ENCODE results near the gene DAPK1.

DNA sequence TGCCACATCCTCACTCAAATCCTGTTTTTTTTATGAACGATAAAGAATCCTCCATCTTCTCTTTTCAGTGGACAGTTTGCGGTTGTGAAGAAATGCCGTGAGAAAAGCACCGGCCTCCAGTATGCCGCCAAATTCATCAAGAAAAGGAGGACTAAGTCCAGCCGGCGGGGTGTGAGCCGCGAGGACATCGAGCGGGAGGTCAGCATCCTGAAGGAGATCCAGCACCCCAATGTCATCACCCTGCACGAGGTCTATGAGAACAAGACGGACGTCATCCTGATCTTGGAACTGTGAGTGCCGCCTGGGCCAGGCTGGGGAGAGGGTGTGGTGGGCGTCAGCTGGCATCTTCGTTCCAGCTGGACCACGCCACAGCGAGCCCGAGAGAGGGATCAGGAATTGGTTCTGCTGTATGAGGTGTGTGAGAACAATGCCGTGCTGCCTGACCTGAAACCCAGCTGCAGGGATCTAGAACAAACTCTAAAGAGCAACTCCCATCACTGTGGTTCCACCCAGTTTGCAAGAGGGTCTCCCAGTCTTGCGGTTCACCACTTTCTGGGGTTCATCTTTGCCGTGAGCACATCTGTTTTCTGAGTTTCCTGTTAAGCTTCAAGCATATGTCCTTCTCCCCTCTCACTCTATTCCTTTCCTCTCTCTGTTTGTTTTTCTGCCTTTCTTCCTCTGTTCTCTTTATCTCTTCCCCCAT, 107.4 kb downstream of the DAPK1 start:
- TF ChIP-seq, protein P1, sequence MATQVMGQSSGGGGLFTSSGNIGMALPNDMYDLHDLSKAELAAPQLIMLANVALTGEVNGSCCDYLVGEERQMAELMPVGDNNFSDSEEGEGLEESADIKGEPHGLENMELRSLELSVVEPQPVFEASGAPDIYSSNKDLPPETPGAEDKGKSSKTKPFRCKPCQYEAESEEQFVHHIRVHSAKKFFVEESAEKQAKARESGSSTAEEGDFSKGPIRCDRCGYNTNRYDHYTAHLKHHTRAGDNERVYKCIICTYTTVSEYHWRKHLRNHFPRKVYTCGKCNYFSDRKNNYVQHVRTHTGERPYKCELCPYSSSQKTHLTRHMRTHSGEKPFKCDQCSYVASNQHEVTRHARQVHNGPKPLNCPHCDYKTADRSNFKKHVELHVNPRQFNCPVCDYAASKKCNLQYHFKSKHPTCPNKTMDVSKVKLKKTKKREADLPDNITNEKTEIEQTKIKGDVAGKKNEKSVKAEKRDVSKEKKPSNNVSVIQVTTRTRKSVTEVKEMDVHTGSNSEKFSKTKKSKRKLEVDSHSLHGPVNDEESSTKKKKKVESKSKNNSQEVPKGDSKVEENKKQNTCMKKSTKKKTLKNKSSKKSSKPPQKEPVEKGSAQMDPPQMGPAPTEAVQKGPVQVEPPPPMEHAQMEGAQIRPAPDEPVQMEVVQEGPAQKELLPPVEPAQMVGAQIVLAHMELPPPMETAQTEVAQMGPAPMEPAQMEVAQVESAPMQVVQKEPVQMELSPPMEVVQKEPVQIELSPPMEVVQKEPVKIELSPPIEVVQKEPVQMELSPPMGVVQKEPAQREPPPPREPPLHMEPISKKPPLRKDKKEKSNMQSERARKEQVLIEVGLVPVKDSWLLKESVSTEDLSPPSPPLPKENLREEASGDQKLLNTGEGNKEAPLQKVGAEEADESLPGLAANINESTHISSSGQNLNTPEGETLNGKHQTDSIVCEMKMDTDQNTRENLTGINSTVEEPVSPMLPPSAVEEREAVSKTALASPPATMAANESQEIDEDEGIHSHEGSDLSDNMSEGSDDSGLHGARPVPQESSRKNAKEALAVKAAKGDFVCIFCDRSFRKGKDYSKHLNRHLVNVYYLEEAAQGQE (IDR thresholded peaks at IDR 0.05; ENCODE audit: low read depth), result no peak
- TF ChIP-seq TEAD4 (IDR thresholded peaks at IDR 0.05), result no peak
- no peak for TF ChIP-seq EP300 (IDR thresholded peaks at IDR 0.05; ENCODE audit: borderline replicate concordance)
- no peak for TF ChIP-seq MAX (IDR thresholded peaks at IDR 0.05)
- no peak for TF ChIP-seq ZBTB7A (IDR thresholded peaks at IDR 0.05; ENCODE audit: low read depth)
- no peak for TF ChIP-seq TAF1 (IDR thresholded peaks at IDR 0.05; ENCODE audit: low read depth)

Data from Ishikawa (cell line).